Amniotic stem cell (primary cell): ENCODE data around the gene PUS1.

Source experiments
- DNase-seq: peaks from one replicate; lab custom pipeline; 2025; lab: John Stamatoyannopoulos, UW

PUS1 gene

DNA sequence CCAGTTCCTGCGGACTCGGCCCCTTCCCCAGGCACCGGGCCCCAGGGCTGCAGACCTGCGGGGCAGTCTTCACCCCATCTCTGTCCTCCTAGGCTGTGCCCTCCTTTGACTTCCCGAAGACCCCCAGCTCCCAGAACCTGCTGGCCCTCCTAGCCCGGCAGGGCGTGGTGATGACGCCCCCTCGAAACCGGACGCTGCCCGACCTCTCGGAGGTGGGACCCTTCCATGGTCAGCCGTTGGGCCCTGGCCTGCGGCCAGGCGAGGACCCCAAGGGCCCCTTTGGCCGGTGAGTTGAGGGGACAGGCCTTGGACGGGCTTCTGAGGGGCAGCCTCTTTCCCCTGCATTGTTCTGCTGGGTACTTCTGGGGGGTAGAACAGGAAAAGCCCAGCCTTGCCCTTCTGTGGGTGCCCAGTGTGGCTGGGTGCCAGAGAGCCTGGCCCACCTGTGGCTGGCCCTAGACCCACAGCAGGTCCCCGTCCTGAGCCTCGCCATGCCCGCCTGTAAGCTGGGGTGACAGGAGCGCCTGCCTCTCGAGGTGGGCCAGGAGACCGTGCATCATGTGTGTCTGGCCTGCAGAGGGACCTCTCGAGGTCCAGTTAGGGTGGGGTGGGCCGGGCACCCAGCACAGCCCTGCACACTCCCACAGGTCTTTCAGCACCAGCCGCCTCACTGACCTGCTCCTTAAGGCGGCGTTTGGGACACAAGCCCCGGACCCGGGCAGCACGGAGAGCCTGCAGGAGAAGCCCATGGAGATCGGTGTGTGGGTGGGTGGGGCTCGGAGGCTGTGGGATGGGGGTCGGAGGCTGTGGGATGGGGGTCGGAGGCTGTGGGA, 12.6 kb upstream of the PUS1 start:
- no peak for DNase-seq

DNA sequence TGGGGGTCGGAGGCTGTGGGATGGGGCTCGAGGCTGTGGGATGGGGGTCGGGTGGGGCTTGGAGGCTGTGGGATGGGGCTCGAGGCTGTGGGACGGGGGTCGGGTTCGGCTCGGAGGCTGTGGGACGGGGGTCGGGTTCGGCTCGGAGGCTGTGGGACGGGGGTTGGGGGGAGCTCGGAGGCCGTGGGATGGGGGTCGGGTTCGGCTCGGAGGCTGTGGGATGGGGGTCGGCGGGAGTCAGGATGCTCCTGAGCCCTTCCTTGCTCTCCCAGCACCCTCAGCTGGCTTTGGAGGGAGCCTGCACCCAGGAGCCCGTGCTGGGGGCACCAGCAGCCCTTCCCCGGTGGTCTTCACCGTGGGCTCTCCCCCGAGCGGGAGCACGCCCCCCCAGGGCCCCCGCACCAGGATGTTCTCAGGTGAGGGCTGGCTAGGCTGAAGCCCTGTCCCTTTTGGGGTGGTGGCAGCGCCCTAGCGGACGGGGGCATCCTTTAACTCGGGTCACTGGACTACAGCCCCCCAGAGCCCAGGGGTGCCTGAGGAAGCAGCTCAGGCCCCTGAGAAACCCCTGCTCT, 11.9 kb upstream of the PUS1 start:
- no peak for DNase-seq

DNA sequence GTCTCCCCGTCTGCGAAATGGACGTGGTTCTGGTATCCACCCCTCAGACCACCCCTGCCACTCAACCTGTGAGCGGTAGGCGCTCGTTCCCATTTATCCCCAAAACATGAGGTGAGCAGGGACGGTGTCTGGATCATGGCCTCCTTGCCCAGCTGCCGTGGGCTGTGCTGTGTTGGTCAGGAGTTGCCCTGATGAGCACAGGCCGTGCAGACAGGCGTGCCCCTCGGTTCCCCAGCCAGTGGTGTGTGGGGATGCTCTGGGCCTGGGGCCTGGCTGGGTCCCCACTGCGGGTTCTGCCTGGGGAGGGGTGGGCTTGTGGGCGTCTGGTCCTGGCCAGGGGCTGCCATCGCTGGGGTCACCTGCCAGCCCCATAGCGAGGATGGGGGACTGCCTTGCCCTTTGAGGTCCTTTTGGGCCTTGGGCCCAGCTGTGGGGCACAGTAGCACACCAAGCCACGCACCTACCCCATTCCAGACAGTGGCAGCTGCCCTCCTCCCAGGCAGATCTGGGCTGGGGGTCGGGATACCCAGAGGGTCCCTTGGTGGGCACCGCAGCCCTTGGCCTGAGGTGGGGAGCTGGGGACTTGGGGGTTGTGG, 11.3 kb upstream of the PUS1 start:
- DNase-seq = no peak

DNA sequence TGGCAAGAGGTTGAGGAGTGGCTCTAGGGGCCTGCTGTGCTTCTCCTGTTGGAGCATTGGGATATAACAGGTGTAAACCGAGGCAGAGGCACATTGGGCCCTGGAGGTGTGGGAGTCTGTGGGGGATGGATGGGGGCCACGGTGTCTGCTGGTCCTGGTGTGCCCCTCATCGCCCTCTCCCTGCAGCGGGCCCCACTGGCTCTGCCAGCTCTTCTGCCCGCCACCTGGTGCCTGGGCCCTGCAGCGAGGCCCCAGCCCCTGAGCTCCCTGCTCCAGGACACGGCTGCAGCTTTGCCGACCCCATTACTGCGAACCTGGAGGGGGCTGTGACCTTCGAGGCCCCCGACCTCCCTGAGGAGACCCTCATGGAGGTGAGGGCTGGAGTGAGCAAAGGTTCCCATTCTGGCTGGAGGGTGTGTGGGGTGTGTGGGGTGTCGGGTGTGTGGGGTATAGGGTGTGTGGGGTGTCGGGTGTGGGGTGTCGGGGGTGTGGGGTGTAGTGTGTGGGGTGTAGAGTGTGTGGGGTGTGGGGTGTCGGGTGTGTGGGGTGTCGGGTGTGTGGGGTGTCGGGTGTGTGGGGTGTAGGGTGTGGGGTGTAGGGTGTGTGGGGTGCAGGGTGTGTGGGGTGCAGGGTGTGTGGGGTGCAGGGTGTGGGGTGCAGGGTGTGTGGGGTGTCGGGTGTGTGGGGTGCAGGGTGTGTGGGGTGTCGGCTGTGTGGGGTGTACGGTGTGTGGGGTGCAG, 10.6 kb upstream of the PUS1 start:
- DNase-seq = no peak

DNA sequence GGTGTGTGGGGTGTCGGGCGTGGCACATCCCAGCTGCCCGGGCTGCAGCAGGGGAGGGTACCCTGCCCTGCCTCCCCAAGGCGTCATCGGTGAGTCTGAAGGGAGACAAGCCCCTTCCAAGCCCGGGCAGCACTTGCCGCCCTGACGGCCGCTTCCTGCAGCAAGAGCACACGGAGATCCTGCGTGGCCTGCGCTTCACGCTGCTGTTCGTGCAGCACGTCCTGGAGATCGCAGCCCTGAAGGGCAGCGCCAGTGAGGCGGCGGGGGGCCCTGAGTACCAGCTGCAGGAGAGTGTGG, 10.1 kb upstream of the PUS1 start:
- no peak for DNase-seq

DNA sequence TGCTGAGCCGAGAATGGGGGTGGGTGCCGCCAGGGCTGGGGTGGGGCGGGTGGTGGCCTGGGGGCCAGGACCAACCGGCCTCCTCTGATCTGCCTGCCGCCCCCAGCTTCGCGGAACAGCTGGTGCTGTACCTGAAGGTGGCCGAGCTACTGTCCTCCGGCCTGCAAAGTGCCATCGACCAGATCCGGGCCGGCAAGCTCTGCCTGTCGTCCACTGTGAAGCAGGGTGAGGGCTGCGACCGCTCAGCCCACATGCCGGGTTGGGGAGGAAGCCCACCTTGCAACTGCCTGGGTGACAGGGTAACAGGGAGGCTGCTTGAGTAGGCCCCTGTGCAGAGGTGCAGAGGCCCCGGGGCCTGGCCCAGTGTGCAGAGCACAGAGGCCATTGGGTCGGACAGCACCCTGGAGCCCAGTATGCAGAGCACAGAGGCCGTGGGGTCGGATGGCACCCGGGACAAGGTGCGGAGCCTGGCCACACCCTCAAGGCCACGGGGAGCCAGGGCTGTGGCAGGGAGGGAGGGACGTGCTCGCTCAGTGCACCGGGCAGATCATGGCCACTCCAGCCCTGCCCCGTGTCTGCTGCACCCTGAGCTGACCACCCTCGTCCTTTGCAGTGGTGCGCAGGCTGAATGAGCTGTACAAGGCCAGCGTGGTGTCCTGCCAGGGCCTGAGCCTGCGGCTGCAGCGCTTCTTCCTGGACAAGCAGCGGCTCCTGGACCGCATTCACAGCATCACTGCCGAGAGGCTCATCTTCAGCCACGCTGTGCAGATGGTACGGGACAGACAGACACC, 9.5 kb upstream of the PUS1 start:
- DNase-seq = no peak

DNA sequence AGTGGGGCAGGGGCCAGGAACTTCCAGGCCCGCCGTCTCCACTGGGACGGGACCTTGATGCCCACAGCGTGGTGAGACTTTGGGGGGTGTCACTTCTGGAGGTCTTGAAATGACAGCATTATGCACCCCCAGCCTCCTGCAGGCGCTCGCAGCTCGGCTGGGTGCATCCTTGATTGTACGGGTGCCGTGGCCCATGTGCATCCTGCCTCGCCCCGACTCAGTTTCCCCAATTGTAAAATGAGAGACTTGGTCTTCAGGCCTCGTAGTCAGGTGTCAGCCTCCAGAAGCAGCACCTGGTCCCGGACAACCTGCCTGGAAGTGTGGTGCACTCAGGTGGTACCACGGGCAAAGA, 8.9 kb upstream of the PUS1 start:
- DNase-seq = no peak

DNA sequence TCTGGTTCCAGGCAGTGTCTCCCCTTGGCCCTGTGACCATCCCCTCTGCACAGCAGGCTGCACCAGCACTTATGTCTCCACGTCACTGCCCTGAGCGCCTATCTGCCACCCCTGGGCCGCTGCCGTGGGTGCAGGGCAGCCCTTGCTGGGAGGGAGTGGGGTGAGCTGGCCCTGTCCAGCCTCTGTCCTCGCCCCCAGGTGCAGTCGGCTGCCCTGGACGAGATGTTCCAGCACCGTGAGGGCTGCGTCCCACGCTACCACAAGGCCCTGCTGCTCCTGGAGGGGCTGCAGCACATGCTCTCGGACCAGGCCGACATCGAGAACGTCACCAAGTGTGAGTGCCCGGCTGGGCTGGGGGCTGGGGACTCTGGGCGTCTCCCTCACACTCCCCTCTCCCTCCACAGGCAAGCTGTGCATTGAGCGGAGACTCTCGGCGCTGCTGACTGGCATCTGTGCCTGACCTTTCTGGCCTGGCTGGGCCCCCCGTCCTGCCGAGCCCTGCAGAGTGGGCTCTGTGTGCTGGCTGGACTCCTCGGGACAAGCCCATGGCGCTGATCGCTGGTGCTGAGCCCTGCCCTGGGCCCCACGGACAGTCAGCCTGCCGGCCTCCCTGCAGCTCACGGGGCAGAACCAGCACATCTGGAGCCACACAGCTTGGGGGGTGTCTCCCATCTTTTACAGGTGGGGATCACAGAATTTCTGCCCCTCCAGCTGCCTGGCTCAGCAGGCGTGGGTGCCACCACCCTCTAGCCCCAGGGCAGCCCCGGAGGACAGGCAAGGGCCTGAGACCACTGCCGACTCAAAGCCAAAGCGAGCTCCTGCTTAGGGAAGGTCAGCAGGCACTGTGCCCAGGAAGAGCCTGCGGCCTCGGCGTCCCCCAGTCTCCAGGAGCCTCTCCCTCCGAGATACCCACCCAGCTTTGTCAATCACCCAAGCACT, 7.9 kb upstream of the PUS1 start:
- no peak for DNase-seq

DNA sequence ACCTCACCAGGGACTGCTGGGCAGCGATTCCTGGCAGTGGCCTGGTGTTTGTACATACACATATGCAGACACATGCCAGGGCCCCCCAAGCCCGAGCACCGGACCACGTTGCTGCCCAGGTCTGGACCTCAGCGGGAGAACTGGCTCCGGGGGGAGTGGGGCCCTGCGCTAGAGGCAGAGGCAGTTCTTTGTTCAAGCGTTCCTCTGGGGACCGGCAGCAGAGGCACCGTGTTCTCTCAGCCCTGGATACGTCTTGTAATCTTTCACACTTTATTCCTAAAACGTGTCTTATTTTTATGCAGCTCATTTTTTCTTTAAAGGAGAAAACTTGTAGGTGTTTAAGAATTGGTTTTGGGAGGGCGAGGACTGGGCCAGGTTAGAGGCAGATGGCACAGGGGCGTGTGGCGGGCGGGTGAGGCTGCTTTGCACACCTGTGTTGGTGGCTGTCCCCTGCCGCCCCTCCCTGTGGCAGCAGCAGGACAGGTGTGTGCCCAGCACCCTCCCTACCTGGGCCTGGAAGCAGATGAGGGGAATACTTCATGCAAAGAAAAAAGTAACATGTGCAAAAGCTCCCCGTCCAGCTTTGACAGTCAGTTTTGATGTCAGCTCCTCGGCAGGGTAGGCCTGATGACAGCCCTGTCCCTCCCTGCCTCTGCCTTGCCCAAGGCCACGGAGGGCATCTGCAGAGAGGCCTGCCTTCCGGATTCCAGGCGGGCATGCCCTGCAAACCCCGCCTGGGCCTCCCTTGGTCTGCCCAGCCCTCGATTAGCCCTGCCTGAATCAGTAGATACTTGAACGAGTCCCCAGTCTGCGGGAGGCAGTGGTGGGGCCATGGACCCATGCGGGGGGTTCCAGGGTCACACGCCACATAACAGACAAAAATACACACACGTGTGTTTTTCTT, 7.0 kb upstream of the PUS1 start:
- no peak for DNase-seq

DNA sequence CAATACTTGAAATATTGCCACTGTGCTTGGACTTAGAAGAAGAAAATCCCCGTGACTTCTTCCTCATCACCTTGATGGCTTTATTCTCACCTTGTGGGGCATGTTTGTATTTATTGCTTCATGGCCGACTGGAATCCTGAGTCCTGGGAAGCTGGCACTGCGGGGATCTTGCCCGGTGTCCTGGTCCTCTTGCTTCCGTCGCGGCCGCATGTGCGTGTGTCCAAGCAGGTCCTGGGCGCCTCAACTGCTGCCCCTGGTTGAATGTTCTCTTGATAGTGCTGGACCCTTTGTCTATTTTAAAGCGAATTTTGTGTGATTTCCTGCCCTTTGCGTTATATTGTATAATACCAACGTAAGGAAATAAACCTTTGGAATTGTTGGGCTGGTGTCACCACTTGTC, 6.3 kb upstream of the PUS1 start:
- DNase-seq = no peak

DNA sequence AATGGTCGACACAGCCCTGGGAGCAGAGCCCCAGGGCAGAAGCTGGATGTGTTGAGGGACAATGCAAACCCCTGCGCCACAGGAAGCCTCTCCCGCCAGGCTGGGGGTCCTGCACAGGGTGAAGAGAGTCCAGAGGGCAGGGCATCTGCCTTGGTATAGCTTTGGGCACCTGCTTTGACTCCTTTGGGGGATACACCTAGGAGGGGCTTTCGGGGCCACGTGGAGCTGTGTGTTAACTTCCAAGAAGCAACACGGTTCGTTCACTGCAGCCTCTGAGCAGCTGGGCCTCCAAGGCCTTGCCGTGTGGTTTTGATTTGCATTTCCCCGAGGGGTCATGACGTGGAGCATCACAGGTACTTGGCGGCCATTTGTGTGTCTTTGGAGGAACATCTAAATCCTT, 5.8 kb upstream of the PUS1 start:
- no peak for DNase-seq

DNA sequence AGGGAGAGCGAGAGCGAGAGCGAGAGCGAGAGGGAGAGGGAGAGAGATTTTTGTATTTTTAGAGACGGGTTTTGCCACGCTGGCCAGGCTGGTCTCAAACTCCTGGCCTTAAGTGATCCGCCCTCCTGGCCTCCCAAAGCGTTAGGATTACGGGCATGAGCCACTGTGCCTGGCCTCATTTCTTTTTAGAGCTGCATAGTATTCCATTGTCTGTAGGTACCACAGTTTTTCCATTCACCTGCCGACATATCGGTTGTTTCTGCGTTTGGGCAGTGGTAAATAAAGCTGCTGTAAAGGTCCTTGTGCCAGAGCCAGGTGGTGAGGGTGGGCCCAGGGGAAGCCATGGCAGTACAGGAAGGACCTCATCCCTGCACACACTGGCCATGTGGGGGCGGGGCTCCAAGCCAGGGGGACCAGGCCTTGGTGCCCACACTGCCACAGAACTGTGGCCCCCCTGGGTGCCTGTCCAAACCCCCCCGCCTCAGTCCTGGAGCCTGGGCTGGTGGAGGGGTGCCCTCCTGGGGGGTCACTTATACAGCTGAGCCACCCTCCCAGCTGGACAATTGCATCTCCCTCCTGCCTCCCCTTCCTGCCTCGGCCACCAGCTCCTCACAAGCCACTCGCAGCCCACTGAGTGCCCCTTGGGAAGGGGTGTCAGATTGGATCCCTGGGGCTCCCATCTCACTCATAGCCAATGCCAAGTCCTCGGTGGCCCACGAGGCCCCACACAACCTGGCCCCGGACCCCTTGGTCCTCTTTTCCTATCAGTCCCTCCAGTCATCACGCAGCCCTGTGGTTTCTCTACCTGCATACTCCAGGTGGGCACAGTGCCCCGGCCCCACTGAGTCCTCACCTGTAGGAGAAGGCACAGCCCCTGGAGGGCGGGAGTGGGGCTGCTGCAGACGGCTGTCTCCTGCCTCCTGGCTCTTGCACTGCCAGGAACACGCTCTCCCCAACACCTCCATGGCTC, 1.7 kb upstream of the PUS1 start:
- no peak for DNase-seq

DNA sequence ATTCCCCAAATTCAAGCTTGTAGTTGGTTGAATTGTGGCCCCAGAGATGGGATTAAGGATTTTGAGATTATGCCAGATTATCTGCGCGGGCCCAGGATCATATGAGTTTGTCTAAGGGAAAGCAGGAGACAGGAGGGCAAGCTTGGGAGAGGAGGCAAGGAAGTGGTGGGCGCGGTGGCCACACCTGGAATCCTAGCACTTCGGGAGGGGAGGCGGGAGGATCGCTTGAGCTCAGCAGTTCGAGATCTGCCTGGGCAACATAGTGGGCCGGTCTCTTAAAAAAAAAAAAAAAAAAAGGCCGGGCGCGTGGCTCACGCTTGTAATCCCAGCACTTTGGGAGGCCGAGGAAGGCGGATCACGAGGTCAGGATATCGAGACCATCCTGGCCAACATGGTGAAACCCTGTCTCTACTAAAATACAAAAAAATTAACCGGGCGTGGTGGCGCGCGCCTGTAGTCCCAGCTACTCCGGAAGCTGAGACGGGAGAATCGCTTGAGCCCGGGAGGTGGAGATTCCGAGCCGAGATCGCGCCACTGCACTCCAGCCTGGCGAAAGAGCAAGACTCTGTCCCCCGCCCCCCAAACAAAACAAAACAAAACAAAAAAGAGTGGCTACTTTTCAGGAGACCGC, 881 bp upstream of the PUS1 start:
- DNase-seq = no peak

DNA sequence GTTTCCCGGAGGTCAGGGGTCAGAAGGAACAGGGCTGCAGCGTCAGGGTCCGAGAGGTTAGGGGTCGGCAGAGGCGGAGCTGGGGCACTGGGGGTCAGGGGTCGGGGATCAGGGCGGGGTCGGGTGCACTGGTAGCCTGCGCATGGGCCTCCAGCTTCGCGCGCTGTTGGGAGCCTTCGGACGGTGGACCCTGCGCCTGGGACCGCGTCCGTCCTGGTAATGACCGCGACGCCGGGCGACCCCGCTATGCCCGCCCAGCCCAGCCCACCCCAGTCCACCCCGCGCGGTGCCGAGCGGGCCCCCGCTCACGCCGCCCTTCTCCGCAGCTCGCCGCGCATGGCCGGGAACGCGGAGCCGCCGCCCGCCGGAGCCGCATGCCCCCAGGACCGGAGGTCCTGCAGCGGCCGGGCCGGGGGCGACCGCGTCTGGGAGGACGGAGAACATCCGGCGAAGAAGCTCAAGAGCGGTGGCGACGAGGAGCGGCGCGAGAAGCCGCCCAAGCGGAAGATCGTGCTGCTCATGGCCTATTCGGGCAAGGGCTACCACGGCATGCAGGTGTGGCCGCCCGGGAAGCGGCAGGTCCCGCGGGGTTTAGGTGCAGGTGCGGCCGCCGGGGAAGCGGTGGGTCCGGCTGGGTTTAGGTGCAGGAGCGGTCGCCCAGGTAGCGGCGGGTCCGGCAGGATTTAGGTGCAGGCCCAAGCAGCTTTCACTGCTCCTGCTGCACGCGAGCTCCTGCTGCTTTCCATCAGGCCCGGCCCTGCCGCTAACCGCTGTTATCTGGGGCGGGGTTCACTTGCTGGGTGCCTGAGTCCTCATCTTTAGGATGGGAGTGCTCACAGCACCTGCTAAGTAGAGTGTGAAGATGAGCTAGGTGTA, 743 bp downstream of the PUS1 start:
- DNase-seq = no peak

DNA sequence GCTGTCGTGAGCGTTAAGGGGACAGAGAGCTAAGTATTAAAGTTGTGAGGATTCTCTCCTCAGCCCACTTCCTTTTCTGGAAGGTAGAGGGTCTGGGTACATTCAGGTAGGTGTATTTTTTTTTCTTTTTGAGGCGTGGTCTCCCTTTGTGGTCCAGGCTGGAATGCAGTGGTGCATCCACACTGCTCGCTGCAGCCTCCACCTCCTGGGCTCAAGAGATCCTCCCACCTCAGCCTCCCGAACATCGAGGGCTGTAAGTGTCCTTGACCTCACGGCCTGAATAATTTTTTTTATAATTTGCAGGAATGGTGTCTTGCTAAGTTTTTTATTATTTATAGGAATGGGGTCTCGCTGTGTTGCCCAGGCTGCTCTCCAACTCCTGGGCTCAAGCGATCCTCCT, 1.4 kb downstream of the PUS1 start:
- no peak for DNase-seq

DNA sequence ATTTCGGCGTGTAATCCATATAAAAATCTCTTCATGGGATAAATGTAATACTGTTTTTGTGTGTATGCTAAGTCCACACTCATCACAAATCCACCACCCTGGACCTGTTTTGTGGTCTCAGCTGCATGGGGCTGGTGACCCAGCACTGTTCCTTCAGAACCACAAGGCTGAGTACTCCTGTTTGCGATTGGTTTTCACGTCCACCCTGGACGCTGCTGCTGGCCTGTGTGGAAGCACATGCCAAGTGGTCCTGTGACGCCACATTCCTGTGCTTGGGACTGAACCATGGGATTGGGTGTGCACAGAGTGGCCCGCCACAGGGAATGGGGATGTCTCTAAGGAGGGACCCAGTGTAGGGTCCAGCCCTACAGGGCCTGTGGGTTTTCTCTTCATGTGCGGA, 4.3 kb downstream of the PUS1 start:
- no peak for DNase-seq

DNA sequence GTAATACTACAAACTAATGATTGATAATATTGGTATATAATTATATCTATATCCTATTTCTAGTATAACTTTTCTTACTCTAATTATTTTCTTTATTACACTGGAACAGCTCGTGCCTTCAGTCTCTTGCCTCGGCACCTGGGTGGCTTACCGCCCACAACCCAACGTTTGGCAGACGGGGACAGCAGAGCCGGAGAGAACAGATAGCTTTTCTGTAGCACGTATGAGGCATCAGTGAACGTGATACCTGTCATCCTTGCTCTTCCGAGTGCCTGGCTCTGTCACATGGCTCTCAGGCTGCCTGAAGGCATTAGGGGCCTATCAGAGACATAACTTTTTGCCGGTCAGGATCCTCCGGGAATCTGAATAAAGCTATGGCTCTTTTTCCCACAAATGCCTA, 5.5 kb downstream of the PUS1 start:
- DNase-seq = no peak

DNA sequence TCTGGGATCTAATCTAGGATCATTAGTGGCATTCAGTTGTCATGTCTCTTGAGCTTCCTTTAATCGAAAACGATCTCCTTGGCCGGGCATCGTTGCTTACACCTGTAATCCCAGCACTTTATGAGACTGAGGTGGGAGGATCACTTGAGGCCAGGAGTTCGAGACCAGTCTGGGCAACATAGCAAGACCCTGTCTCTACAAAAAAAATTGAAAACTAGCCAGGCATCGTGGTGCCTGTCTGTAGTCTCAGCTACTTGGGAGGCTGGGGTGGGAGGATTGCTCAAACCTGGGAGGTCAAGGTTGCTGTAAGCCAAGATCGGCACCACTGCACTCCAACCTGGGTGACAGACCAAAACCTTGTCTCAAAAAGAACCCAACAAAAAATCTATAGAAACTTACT, 9.0 kb downstream of the PUS1 start:
- no peak for DNase-seq
